GM18867 (cell line): Measurements from ENCODE around the gene PCNX1.
"Not testable (repeated sequence)": the region's sequence is repeated elsewhere in the genome, so short reads cannot be mapped to it uniquely, and the experiment has no call there.

Experiments used
- ATAC-seq: cut with Tn5 transposase; IDR thresholded peaks from one replicate; pipeline ENCODE4 v1.9.1; 2021; ENCODE audit warnings: mild to moderate bottlenecking, moderate library complexity; ENCODE audit not compliant: unreplicated experiment

The PCNX1 gene

DNA sequence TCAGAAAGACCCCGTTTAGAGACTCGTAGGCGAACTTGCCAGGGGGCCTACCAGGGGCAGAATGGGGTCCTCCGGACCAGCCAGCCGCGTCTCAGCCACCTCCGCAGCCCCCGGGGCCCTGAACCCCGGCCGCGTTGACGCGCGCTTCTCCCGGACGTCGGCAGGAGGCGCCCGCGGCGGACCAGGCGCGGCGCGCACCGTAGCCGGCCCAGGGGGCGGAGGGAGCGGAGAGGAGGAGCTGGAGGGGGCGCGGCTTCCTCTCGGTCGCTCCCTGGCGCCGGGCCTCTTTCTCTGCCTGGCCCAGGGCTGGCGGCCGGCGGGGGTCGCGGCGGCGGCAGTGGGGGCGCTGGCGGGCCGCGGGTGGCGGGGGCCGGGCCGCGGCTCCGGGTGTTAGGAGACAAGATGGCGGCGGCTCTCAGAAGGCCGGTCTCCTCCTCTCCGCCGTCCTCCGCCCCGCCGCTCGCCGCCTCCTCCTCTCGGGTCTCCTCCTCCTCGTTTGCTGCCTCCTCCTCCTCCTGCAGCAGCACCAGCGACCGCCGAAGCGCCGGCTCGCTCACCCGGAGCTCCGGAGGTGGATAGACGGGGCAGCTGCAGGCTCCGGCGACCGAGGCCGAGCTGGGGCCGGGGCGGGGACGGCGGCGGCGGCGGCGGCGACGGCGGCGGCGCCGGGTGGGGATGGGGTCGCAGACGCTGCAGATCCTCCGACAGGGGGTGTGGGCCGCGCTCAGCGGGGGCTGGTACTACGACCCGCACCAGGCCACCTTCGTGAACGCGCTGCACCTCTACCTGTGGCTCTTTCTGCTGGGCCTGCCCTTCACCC, at the start of gene PCNX1:
PCNX1 (plus strand) TSS at position 284 of the 820 bp plus-strand sequence; CDS start at position 676, 392 bp downstream.
- peak; percentile 75 for ATAC-seq

DNA sequence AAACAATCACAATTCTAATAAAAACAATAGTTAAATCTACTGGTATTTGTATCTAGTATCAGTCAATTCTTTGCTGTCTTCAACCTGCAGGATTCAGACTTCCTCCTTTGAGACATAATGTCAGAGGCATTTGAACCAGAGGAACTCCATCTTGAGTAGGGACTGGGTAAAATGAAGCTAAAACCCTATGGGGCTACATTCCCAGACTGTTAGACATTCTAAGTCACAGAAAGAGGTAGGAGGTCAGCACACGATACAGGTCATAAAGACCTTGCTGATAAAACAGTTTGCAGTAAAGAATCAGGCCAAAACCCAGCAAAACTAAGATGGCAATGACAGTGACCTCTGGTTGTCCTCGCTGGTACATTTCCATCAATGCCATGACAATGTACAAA, 49.8 kb upstream of the PCNX1 start:
- no peak for ATAC-seq

DNA sequence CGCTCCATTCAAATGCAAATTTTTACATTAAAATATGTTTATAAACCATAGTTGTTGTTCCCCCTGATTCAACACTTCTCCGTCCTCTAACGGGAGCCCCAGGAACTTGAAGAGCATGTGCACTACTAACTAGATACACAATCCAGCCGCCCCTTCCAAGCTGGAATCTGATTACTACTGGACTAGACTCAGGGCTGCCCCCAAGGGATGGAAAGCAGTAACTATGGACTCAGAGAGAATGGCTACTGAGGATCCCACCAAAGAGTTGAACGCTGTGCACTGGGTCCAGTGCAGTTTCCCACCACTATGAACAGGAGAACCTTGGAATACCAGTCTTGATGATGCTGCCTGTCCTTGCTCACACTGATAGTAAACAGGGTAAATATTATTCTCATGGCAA, 48.6 kb upstream of the PCNX1 start:
- no peak for ATAC-seq

DNA sequence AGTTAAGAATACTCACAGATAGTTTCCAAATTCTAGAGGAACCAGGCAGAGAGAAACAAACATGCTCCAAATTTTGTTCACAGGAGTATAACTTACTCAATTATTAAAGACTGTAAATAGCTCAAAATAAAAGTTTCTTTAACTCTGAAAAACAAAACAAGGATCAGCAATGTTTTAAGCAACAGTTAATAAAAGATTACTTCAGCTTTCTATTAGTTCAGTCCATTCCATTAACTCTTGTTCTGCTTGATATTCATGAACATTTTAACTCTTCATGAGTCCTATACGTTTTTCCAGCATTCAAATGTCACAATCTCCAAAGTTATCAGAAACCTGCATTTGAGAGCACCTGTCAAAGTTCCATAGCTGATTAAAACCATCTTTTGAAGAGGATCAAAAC, 40.3 kb upstream of the PCNX1 start:
- ATAC-seq, result not testable (repeated sequence)

DNA sequence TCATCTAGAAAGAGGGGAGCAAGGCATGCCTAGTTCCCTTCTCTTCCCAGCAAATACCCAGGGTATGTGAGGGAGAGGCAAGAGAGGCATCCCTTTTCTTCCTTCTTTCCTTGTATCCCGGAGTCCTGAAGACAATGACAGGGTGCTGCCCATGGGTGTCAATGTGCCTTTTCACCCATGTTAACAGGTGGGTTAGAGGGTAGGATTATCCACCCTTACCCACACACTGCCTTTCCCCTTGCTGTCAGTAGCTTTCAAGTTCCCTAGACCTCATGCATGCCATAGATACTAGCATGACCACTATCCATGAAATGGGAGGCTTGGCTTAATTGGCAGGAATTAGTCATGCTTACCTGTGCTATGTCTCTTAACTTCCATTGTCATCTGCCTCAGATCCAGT, 36.3 kb upstream of the PCNX1 start:
- ATAC-seq, result no peak

DNA sequence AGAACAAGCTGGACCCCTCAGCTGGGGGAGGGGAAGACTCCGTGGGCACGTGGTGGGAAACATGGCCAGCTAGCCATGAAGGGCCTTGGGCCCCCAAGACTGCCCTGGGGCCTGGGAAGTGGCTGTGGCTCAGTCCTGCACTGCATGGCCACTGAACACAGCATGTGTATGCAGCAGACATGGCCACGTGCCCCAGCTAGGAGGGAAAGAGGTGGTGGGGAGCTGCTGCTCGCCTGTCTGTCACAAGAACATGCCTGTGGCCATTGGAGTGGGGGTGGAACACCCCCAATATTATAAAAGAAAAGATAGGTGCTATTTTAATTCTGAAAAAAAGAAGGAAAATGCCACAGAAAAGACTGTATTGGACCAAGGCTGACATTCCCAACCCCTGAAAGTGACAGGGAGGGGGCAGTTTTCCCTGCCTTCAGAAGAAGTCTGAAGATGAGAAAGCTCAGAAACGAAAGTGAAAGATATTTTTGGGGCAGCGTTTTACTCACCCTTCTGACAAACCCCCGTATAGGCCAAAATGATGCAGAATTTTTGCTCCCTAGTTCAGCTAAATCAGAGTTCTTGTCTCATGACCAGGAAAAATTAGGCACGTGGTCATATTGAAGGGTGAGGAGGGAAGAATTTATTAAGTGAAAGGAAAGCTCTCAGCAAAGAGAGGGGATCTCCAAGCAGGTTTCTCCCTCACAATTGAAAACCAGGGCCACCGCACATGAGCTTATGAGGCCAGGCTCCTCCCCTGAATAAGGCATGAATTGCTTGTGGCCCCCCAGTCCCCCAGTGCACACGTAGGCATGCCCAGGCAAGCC, 35.2 kb upstream of the PCNX1 start:
- ATAC-seq, result no peak

DNA sequence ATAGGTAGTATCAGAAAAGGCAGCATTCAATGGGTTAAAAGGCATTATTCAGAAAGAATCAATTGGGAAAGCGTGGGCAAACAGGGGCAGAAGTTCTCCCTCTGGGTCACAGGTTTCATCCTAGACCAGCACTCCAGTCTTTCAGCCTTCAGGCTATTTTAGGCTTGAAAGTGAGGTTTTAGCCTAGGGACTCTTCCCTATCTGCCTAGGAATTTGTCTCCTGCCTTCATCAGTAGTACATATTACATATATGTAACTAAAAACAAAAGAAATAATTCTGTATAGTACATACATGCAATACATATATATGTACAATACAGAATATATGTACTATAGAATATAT, 34.6 kb upstream of the PCNX1 start:
- ATAC-seq, result no peak

DNA sequence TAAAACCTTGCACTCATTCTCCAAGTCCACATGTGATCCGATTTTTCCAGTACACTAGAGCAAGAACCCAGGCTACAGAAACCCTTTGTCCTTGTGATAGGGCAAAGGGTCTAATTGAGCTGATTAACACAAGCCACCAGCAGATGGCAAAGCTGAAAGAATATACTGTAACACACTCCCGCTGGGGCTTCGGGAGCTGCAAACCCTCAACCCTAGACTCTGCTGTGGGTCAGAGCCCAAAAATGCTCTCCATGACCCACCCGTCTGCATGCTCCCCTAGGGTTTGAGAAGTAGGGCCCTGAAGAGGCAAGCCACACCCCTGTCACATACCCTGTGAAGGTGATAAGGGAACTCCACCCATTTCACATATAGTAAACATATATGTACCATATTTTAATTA, 33.6 kb upstream of the PCNX1 start:
- no peak for ATAC-seq

DNA sequence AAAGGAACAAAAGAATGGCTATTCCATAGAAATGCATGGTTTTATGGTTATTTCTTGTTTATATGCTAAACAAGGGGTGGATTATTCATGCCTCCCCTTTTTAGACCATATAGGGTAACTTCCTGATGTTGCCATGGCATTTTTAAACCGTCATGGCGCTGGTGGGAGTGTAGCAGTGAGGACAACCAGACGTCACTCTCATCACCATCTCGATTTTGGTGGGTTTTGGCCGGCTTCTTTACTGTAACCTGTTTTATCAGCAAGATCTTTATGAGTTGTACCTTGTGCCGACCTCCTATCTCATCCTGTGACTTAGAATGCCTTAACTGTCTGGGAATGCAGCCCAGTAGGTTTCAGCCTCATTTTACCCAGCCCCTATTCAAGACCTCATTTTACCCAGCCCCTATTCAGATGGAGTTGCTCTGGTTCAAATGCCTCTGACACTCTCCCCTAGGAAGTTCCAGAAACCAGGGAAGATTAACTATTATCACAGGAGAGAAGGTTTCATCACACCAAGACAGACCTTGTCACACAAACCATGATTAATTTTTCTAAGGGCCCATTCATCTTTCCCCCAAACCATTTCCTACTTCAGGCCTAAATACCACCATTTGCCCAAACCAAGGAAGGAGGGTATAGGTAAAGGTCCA, 31.3 kb upstream of the PCNX1 start:
- ATAC-seq, result not testable (repeated sequence)

DNA sequence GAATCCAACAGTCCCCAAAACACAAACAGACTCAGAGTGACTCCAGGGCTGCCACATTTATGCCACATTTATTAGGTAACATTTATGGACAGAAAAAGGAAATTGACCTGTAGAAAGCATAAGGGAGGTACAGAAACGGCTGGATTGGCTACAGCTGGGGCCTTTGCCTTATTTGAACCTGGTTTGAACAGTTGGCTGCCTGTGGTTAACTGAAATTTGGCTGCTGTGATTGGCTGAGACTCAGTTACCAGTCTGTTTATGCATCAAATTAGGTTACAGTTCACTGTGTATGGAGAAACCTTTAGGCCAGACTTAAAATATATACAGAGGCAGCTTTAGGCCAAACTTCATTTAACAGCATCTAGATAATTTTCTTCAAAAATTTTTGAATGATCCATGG, 27.8 kb upstream of the PCNX1 start:
- ATAC-seq, result no peak

DNA sequence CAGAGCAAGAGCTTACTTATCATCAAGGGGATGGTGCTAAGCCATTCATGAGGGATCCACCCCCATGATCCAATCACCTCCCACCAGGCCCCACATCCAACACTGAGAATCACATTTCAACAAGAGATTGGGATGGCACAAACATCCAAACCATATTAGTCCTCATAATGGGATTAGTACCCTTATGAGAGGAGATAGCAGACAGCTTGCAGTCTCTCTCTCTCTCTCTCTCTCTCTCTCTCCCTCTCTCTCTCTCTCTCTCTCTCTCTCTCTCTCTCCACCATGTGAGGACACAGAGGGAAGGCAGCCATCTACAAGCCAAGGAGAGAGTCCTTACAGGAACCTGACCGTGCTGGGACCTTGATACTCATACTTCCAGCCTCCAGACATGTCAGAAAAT, 26.4 kb upstream of the PCNX1 start:
- ATAC-seq, result not testable (repeated sequence)

DNA sequence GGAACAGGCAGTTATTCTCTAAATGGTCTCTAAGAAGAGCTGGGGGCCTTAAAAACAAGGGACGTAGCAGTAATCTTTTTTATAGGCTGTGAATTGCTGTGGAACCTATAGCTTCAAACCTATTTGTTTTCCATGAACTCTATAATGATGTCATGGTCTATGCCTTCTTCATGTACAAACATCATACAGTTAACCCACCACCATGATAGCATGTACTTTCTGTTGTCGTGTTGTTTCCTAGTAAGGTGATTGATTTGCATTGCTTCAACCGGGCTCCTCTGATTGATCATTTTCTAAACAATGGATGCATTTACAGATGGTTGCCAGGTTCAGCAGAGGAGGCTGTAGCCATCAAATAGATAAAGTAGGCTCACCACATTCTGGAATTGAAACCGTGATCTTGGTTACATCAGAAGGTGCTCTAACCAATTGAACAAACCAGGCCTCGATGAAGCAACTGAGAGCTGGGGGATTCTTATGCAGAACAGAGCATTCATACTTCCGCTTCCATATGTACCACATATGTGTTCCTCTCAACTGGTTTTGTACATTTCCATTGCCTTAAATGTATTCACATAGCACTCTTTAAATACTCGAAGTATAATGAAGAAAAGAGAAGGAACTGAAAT, 25.6 kb upstream of the PCNX1 start:
- peak; percentile 59 for ATAC-seq

DNA sequence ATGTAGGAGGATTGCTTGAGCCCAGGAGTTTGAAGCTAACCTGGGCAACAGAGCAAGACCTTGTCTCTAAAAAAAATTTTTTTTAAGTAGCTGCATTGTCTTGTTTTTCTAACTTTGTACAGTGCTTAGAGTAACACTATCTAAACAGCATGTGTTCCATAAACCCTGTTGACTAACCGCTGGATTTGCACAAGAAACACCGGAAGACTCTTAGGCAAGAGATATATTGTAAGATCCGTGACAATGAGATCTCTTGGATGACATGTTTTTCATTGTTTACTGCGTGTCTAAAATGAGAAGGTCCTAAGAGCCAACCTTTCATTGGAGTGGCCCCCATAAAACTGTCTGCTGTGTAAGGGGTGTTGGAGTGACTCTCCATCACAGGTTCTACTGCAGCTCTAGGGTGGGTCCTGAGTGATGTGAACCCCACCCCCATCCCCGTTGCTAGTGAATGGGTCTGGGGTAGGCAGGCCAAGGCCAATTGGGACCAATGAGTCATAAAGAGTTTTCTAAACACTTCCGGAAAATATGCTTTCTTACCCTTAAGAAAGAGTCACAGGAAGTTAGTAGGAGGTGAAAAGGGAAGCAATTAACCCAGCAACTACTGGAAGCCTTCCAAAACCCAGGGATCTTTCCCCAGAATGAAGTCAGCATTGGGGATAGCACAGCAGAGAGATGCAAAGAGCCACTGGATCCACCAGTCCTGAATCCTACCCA, 24.3 kb upstream of the PCNX1 start:
- no peak for ATAC-seq

DNA sequence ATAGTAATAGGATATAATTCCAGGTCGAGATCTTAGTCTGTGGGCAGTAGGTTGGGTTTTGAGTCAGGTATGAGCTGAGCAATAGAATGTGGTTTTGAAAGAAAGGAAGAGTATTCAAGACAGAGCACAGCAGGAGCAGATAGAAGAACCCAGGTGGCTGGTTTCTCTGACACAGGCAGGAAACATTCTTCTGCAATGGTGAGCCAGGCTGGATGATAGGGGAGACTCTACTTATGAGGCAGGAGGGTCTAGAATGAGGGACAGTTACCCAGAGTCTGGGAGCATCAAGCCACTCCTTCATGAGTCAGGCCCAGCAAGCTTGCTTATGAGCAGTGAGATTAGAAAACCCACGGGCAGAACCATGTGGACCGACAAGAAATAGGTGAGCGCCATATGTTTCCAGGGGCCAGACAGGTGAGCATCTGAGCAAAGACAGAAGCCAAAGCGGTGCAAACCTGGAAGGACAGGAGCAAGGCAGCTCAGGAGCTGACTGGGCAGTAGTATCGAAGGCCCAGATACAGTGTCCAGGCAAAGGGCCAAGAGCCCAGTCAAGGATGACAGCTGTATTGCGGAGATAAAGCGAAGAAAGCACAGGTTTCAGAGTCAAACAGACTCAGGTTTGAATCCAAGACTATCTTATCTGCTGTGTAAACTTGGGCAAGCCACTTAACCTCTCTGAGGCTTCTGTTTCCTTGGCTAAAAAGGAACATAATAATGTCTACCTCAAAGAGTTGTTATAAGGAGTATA, 22.5 kb upstream of the PCNX1 start:
- ATAC-seq, result no peak

DNA sequence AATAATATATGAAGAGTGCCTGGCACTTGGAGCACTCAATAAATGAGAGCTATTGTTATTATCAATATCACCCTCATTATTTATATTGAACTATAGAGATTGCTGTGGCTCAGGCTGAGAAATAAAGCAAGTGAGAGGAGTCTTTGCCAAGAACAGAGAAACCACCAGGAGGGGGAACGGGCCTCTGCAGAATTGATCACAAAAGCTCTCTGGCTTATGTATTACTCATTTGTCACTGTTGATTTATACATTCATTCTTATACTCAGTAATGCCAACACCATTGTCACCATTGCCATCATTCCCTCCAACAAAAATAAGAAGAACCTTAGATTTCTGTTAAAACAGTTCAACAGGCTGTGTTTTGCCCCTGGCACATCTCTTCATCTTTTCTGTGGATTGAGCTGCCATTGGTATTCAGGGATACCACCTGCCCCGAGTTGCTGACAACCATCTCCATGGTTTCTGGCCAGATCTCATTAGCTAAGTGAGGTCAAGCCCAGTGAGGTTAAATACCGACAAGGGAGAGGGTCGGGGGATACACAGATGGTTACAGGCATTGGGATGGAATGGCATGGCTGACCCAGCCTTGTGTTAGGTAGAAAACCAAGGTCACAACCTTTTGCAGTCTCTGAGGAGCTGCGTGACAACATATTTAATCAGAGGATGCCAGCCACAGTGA, 21.8 kb upstream of the PCNX1 start:
- no peak for ATAC-seq

DNA sequence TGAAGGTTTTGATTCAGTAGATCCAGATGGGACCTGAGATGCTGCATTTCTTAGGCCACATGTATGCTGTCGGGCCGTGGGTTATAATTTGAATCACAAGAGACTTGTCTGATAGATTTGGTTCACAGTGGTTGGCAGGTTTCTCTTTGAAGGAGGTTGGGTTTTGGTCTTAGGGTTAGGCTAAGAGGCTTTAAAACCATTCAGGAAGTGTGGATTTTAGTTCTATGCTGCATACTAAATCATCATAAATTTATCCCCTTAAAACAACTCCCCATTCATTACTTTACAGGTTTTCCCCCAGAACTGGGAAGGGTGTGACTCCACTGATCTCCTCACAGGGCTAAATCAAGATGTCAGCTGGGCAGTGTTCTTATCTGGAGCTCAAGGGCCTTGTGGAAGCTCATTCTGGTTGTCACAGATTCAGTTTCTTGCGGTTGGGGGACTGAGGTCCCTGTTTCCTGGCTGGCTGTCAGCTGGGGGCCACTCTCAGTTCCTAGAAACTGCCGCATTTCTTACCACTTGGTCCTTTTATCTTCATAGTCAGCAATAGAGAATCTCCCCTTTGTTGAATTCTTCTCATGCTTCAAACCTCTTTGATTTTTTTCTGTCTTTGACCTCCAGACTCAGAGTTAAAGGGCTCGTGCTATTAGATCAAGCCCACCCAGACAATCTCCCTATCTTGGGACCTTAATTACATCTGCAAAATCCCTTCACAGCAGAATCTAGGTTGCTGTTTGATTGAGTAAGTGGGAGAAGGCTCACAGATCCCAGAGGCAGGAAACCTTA, 20.6 kb upstream of the PCNX1 start:
- peak; percentile 38 for ATAC-seq

DNA sequence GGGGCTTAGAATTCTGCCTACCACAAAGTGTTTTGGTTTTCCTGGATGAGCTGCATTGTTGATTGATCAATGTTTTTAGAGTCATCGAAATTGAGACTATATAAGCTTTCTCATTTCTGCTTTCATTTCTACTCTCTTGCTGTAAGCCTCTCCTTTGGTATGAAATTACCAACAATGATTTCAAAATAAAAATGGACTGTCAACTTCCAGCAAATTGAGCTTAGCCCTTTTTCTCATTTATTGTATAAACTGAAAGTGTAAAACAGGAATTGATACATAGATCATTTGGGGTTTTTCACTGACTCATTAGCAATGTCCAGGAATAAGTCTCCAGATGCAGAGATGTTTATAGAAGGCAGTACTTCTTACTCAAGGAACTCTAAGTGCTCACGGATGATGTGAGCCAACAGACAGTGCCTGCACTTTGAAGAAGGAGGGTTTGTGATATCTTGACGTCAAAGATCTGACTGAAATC, 20.0 kb upstream of the PCNX1 start:
- peak; percentile 41 for ATAC-seq

DNA sequence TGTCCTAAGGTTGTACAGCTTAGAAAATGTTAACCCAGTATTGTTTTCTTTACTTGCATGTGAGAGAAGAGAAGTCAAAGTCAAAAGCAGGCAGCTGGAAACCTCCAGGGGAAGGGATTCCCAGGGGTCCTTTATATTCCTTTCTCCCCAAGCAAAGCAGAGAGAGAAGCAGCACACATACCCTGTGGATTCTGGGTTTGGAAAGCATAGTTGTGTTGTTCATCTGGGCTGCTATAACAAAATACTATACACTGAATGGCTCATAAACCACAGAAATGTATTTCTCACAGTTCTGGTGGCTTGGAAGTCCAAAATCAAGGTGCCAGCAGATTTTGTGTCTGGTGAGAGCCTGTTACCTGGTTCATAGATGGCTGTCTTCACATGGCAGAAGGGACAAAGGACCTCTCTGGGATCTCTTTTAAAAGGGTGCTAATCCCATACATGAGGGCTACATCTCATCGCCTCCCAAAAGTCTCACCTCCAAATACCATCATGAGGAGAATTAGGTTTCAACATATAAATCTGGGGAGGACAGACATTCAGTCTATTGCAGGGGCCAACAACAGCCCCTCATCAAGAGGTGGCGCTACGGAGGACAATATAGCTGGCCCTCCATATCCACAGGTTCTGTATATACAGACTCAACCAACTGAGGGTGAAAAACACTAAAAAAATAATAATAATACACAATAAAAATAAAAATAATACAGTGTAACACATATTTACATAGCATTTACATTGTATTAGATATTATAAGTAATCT, 19.3 kb upstream of the PCNX1 start:
- ATAC-seq, result no peak
